NCI-H526 treated with DMSO at 0.1 percent for 48 hours (cell line): Measurements from ENCODE around the gene ZNF521.

Source experiments
- DNase-seq: peaks from one replicate; lab custom pipeline; 2025; lab: John Stamatoyannopoulos, UW

Gene ZNF521

GRCh38 chr18:25250474-25250851 lies 101.5 kb downstream of the ZNF521 start:
- DNase-seq = no peak

GRCh38 chr18:25248755-25249154 lies 103.2 kb downstream of the ZNF521 start:
- DNase-seq = no peak

DNA sequence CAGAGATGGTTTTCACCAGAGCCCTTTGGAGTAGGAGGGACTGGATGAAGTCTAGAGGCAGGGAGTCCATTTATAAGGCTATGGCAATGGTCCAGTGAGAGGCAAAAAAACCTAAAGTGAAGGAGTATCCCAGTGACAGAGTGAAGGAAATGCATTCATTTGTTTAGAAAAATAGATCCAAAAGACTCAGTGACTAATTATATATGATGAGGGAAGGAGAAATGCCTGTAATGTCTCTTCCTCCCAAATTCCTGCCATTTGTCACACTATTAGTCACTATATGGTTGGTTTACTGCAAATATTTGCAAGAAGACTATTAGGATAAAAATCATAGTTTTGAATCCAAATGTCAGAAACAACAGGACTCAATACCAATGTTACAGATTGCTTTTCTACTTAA lies 104.2 kb downstream of the ZNF521 start:
- DNase-seq = no peak

- DNase-seq = no peak
Observed at GRCh38 chr18:25244924-25245698, 106.9 kb downstream of the ZNF521 start.

DNA sequence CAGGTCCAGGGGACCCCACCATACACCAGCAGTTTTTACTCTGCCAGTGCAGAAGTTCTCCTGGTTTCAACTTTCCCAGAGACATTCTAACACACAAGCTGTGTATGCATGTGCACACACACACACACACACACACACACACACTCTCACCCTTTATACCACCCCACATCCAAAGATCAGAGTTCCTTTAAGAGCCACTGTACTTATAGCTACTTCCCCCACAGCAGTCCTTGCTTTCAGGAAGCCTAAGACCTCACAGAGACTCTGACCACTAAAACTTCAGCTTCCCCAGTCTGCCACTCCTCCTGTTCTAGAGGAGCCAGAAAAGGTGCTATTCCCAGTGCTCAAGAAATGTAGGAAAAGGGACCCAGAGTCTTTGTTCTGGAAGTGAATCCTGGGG lies 107.8 kb downstream of the ZNF521 start:
- DNase-seq = no peak

DNA sequence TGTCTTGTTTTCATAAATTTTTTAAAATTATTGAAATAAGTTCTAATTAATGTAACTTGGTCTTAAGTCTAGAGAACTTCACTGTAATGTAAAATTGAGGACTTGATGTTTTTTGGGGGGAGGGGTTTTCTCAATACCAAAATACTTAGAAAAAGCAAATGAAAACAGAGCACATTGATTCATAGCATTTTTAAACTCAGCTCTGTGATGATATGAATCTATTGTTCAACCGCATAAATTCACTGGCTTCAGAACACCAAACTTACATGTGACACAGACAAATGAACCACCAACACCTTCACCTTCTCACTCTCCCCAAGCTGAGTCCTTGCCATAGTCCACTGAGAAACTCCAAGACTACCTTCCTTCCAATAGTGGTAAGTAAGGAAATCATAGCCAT lies 108.2 kb downstream of the ZNF521 start:
- DNase-seq = no peak

DNA sequence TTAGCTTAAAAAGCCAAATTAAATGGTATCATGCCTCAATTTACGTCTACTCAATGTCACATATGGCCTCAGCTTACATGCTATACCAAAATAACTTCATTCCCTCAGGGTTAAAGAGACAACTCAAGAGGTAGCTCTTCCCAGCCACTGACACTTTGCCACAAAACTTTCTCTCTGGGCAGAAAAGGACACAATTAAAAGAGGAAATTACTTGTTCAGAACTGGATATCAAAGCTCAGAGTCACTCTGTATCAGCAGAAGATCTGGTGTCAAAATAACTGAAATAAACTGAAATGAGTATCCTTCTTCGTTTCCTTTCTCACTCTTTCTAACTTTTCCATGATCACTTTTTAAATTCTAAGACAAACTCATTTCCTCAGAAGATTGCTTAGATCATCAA lies 108.7 kb downstream of the ZNF521 start:
- no peak for DNase-seq

GRCh38 chr18:25240420-25240770 lies 111.6 kb downstream of the ZNF521 start:
- no peak for DNase-seq

DNA sequence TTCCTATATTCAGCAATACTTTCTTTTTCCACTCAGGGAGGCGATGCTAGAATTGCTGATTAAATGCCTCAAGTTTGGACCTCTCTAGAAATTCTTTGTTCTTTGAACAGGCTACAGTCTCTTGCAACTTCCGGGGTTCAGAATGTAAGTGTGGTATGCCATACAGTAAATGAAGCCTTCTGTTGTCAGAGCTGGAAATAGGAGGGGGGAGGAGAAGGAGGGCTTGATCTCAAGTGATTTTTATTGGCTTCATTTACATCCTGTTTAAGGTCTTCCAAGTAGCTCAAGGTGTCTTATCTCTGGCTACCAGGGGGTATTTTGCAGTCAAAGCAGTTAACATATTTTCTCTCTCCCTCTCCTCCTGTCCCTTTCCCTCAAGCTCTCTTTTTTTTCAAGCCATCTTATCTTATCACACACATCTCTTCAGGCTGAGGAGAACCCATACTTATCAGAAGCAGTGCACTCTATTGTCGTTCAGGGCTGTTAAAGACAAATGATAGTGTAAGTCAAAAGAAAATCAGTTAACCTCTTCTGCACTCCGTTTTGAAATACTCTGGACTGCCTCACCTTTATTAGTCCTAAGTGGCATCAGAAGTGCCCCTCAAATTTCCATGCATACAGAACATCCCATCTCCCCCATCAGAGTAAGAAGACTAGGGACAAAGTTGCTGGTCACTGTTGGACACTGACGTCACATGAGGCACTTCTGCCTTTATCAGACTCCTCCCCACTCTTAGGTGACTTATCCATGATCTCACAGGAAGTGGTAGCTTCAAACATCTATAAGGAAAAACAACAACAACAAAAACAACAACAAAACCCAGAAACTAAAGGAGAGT lies 112.2 kb downstream of the ZNF521 start:
- no peak for DNase-seq

DNA sequence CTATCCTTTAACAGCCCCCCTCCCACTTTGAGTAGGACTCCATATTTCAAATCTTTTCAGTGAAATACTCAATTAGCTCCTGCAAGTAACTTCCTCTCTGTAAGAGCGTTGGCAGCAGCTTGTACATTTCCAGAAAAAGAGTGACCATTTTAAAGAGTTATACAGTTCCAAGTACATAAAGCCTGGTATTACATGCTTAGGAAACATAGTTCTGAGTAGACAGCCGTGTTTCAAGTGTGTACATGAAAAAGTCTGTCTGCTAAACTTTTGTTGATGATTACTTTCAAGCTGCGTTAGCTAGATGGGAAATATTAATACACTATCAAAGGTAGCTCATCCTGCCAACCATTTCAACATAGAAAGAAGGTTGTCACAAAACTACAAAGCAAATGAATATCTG lies 112.8 kb downstream of the ZNF521 start:
- no peak for DNase-seq

GRCh38 chr18:25237571-25238267 lies 114.2 kb downstream of the ZNF521 start:
- DNase-seq = no peak

- no peak for DNase-seq
Observed at GRCh38 chr18:25236736-25237135, 115.2 kb downstream of the ZNF521 start.

DNA sequence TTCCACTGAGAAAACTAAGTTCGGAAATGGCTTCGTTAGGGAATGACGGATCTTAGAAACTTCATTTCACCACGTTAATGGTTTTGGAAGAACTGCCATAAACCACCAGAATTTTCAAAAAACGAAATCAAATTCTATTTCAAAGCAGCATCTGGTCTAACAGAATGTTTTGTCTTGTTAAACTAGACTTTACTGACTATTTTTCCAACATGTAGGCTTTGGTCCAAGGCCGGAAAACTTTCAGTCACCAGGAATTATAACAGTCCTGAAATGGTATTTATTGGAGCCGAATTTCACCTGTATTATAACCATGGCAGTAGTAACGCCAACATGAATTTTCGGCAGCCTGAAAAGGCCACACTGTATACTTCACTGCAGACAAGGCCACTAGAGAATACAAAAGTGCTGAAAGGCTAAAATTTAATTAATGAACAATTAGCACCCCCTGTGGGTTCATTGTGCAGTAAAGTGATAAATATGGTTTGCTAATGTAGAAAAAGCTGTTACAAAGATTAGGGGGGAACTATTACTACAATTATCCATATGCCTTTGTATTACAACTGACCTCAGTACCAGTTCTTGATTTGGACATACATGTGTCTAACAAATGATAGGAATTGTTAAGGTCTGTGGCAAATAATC lies 116.4 kb downstream of the ZNF521 start:
- DNase-seq = no peak

GRCh38 chr18:25234740-25235345 lies 117.1 kb downstream of the ZNF521 start:
- DNase-seq = no peak

GRCh38 chr18:25234322-25234639 lies 117.7 kb downstream of the ZNF521 start:
- DNase-seq = no peak

- no peak for DNase-seq
Observed at GRCh38 chr18:25233528-25234321, 118.2 kb downstream of the ZNF521 start.

- DNase-seq = no peak
Observed at GRCh38 chr18:25231327-25231691, 120.7 kb downstream of the ZNF521 start.

GRCh38 chr18:25230658-25231326 lies 121.2 kb downstream of the ZNF521 start:
- DNase-seq = no peak

GRCh38 chr18:25229920-25230319 lies 122.0 kb downstream of the ZNF521 start:
- DNase-seq = no peak

GRCh38 chr18:25229081-25229480 lies 122.9 kb downstream of the ZNF521 start:
- DNase-seq = no peak

DNA sequence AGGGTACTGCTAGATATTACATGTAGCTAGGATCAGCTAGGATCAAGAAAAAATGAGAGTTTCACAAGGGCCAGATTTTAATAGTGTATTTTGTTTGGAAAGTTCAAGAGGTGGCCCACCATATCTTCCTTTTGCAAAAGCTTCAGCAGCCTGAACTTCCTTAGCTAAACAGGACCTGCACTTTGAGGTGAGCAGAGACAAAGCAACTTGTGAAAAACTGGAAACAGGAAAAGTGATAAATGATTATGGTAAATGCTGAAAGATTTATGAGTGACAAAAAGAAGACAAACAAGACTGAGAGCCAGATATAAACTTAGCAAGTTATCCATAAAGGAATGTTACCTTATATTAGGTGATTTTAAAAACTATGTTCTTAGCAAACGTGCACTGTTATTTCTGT lies 123.6 kb downstream of the ZNF521 start:
- no peak for DNase-seq
